Endodermal cell (in vitro differentiated cells): ENCODE measurements around the gene VAPB. TPM values are rescaled to one million over a fixed set of nuclear protein-coding genes. Genes with fewer than 3 reads are reported as not detected.

Experiments used
- DNase-seq: peaks from one replicate; pipeline ENCODE4 v3.0.0-alpha.2; 2017
- H3K27ac ChIP-seq: 2 replicates; pipeline ENCODE4 v1.5.1; 2013; ENCODE audit warnings: mild to moderate bottlenecking, low read depth, low read length, moderate library complexity
- H3K27me3 ChIP-seq: 2 replicates; pipeline ENCODE4 v1.6.1; 2013; ENCODE audit warnings: mild to moderate bottlenecking, low read length, moderate library complexity; ENCODE audit not compliant: insufficient read depth, control insufficient read depth, poor library complexity, severe bottlenecking
- H3K36me3 ChIP-seq: 2 replicates; pipeline ENCODE4 v1.7.0; 2013; ENCODE audit warnings: mild to moderate bottlenecking, low read length, moderate library complexity; ENCODE audit not compliant: control insufficient read depth, insufficient read depth
- H3K4me1 ChIP-seq: one replicate; pipeline ENCODE4 v1.7.0; 2013; ENCODE audit warnings: low read length; ENCODE audit not compliant: control insufficient read depth, insufficient read depth
- H3K4me3 ChIP-seq: 2 replicates; pipeline ENCODE4 v1.5.1; 2013; ENCODE audit warnings: mild to moderate bottlenecking, low read length, moderate library complexity
- H3K9ac ChIP-seq: 2 replicates; pipeline ENCODE4 v1.6.1; 2013; ENCODE audit warnings: mild to moderate bottlenecking, low read length, moderate library complexity; ENCODE audit not compliant: poor library complexity, severe bottlenecking; ENCODE audit errors: extremely low read depth
- H3K9me3 ChIP-seq: 2 replicates; pipeline ENCODE4 v1.6.1; 2013; ENCODE audit warnings: mild to moderate bottlenecking, low read length, moderate library complexity; ENCODE audit not compliant: control insufficient read depth
- H3K27ac Mint-ChIP-seq: 2 replicates; pipeline ENCODE4 v1.8.0; 2020; ENCODE audit warnings: mixed read lengths
- H3K27me3 Mint-ChIP-seq: 2 replicates; pipeline ENCODE4 v1.8.0; 2021; ENCODE audit warnings: mild to moderate bottlenecking, mixed read lengths; ENCODE audit not compliant: insufficient read depth
- H3K36me3 Mint-ChIP-seq: 2 replicates; pipeline ENCODE4 v1.8.0; 2020; ENCODE audit warnings: low read depth, mixed read lengths
- H3K4me1 Mint-ChIP-seq: 2 replicates; pipeline ENCODE4 v1.8.0; 2020; ENCODE audit warnings: mixed read lengths
- H3K4me3 Mint-ChIP-seq: 2 replicates; pipeline ENCODE4 v1.8.0; 2020; ENCODE audit warnings: mild to moderate bottlenecking, moderate library complexity, mixed read lengths
- H3K9me3 Mint-ChIP-seq: 2 replicates; pipeline ENCODE4 v1.8.0; 2020; ENCODE audit warnings: mild to moderate bottlenecking, mixed read lengths
- WGBS, 2 experiments: methylation state at CpG; one replicate each; pipeline versions ENCODE4 v1.1.5 to v1.1.7; 2013; ENCODE audit warnings: missing lambda C conversion rate in 2 of 2, mixed read lengths in 1 of 2; ENCODE audit not compliant: insufficient coverage in 1 of 2, insufficient read length in 1 of 2; 5-methylcytosine and 5-hydroxymethylcytosine counted together
- total RNA-seq, 2 donors: library from RNA; stranded (reverse); fragmentation: NEBNext Ultra II Directional in 1 of 2; extraction: Animal tissue kit (Norgen Biotek cat#: 25700) in 1 of 2; gene quantifications; 2 replicates in 1 of 2; 3 replicates in 1 of 2; pipeline ENCODE4 v1.2.1, GENCODE V29; 2021
- TF ChIP-seq, protein P1 (sequence below): fragments of 200-600 bp; sonication (generic); conservative IDR thresholded peaks from 2 replicates; pipeline ENCODE4 v1.5.0; 2021; ENCODE audit warnings: antibody characterized with exemption, mild to moderate bottlenecking

VAPB gene
- total RNA-seq, 2 donors from 2014 or later = 47.3 to 47.5 TPM

DNA sequence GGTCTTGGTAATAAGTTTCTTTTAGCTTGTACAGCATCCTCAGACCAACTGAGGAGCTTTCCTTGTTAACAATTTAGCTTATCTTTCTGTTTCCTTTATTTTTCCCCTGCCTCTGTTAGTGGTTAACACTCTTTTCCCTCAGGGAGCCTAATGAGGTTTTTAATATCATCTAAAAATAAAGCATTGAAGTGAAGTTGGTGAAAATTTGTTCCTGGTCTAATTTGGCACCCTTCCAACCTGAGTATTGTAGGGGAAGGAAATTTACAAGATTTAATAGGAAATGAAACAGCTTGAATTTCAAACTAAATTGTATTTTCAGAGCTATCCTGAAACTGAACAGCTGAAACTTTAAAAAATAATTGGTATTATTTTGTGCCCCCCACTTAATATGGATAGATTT, 28.1 kb upstream of the VAPB start:
- Histone ChIP-seq H3K9ac (no peak overlapping the region), H3K27ac (no peak overlapping the region), H3K36me3 (peaks cover 85% of the 10 kb centered on the region), H3K4me1 (no peaks in the 10 kb centered on the region), H3K4me3 (no peak overlapping the region), H3K9me3 (no peaks in the 10 kb centered on the region), H3K27me3 (no peaks in the 10 kb centered on the region)
- H3K9me3 Mint-ChIP-seq = no peaks in the 10 kb centered on the region
- H3K27me3 Mint-ChIP-seq = no peaks in the 10 kb centered on the region
- H3K27ac Mint-ChIP-seq = no peak overlapping the region
- TF ChIP-seq, protein P1, sequence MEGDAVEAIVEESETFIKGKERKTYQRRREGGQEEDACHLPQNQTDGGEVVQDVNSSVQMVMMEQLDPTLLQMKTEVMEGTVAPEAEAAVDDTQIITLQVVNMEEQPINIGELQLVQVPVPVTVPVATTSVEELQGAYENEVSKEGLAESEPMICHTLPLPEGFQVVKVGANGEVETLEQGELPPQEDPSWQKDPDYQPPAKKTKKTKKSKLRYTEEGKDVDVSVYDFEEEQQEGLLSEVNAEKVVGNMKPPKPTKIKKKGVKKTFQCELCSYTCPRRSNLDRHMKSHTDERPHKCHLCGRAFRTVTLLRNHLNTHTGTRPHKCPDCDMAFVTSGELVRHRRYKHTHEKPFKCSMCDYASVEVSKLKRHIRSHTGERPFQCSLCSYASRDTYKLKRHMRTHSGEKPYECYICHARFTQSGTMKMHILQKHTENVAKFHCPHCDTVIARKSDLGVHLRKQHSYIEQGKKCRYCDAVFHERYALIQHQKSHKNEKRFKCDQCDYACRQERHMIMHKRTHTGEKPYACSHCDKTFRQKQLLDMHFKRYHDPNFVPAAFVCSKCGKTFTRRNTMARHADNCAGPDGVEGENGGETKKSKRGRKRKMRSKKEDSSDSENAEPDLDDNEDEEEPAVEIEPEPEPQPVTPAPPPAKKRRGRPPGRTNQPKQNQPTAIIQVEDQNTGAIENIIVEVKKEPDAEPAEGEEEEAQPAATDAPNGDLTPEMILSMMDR = no peak
- H3K36me3 Mint-ChIP-seq = peaks cover 48% of the 10 kb centered on the region
- no peak for DNase-seq
- no peak overlapping the region for H3K4me3 Mint-ChIP-seq
- H3K4me1 Mint-ChIP-seq = no peaks in the 10 kb centered on the region

DNA sequence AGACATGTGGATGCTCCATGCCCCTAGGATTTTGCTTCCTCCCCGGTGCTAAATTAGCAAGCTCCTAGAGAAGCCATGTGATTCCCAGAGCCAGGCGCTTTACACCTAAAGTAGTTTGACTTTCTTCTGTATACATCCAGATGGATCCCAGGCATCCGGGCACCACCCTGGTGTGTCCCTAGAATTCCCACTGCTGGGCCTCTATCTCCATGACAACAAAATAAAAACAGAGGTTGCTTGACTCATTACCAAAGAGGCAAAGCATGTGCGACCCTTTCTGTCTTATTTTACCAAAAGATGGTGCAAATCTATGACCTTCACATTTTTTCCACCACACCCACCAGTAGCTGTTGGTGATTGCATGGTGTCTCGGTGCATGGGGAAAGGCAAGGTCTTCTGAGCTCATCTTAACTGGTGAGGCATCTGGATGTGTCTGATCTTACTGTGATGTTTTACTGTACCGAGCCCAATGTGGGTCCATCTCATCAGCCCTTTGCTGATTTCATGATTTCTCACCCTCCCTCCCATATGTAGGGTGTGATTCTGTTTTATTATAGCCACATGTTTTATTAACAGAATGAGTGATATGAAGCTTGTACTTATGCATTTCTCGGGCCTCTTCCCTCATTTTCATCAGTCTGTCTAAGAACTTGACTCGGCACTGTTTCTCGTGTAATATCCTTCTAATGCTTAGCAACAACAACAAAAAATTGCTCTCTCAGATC, 27.4 kb upstream of the VAPB start:
- no peaks in the 10 kb centered on the region for H3K27me3 ChIP-seq
- no peak overlapping the region for H3K27ac ChIP-seq
- H3K27ac Mint-ChIP-seq = no peak overlapping the region
- H3K9me3 ChIP-seq = no peaks in the 10 kb centered on the region
- H3K4me3 Mint-ChIP-seq = no peak overlapping the region
- H3K4me1 Mint-ChIP-seq = no peaks in the 10 kb centered on the region
- H3K4me1 ChIP-seq = no peaks in the 10 kb centered on the region
- WGBS, 2 experiments = 94% methylated on average over 3 to 9 of the region's 9 CpGs
- H3K9me3 Mint-ChIP-seq = no peaks in the 10 kb centered on the region
- H3K36me3 Mint-ChIP-seq = peaks cover 49% of the 10 kb centered on the region
- H3K9ac ChIP-seq = no peak overlapping the region
- H3K27me3 Mint-ChIP-seq = no peaks in the 10 kb centered on the region
- H3K36me3 ChIP-seq = peaks cover 85% of the 10 kb centered on the region
- TF ChIP-seq, protein P1 = no peak
- no peak overlapping the region for H3K4me3 ChIP-seq
- DNase-seq = no peak

DNA sequence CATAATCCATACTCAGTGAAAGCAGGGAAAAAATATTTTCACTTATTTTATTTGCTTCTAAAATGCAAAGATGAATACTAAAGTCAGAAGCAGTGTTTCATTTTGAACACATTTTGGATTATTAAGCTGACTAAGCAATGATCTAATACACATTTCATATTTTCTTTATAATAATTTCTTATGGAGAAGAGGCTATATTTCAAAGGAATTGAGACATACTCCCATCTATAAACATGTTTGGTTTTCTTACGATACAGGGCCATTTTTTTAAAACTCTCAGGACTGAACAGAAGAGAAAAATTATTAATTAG, 26.9 kb upstream of the VAPB start:
- H3K9ac ChIP-seq = no peak overlapping the region
- no peak for DNase-seq
- Mint-ChIP-seq H3K9me3 (no peaks in the 10 kb centered on the region), H3K27me3 (no peaks in the 10 kb centered on the region), H3K4me3 (no peak overlapping the region), H3K27ac (no peak overlapping the region), H3K4me1 (no peaks in the 10 kb centered on the region), H3K36me3 (peaks cover 45% of the 10 kb centered on the region)
- no peaks in the 10 kb centered on the region for H3K4me1 ChIP-seq
- H3K36me3 ChIP-seq = peaks cover 85% of the 10 kb centered on the region
- H3K27me3 ChIP-seq = no peaks in the 10 kb centered on the region
- H3K9me3 ChIP-seq = no peaks in the 10 kb centered on the region
- no peak overlapping the region for H3K4me3 ChIP-seq
- TF ChIP-seq, protein P1 = no peak
- 100% methylated on average over 1 of the region's 1 CpG; no CpG with 5 or more reads in 1 of the 2 experiments for WGBS, 2 experiments
- no peak overlapping the region for H3K27ac ChIP-seq
